ENCODE measurements around the gene TP53.

TP53 gene

GRCh38 chr17:7651665-7652387, 35.5 kb downstream of the TP53 start:
- Histone ChIP-seq H3K9me3 (ENCODE audit: insufficient read depth, low read depth, low read length) (no peaks in the 10 kb centered on the region), H3K9me2 (replicated peaks; ENCODE audit: low read depth, low read length) (no peaks in the 10 kb centered on the region), H4K20me1 (ENCODE audit: insufficient read depth, low read length, poor library complexity, severe bottlenecking) (no peaks in the 10 kb centered on the region), H3F3A (ENCODE audit: low read depth) (no peaks in the 10 kb centered on the region), H3K9ac (ENCODE audit: low read depth, low read length, poor library complexity, severe bottlenecking) (no peak overlapping the region), H3K4me2 (ENCODE audit: low read depth, low read length, poor library complexity, severe bottlenecking) (no peak overlapping the region), H3K4me3 (ENCODE audit: low read length, poor library complexity, severe bottlenecking) (no peak overlapping the region), H3K79me2 (ENCODE audit: insufficient read depth, low read length) (no peaks in the 10 kb centered on the region), H3K36me3 (ENCODE audit: insufficient read depth, low read length) (no peaks in the 10 kb centered on the region), H3K27me3 (ENCODE audit: insufficient read depth, low read length, poor library complexity, severe bottlenecking) (no peaks in the 10 kb centered on the region), H3K4me1 (ENCODE audit: insufficient read depth, low read length, poor library complexity, severe bottlenecking) (no peaks in the 10 kb centered on the region), H2AFZ (ENCODE audit: low read length) (no peak overlapping the region)
- TF ChIP-seq EZH2phosphoT487 (IDR thresholded peaks at IDR 0.05; ENCODE audit: borderline replicate concordance) (no peak), CTCF (conservative IDR thresholded peaks at IDR 0.05; ENCODE audit: low read length) (no peak)

- Histone ChIP-seq H3K36me3 (ENCODE audit: insufficient read depth, low read length) (no peaks in the 10 kb centered on the region), H3K9me3 (ENCODE audit: insufficient read depth, low read depth, low read length) (no peaks in the 10 kb centered on the region), H3K27me3 (ENCODE audit: insufficient read depth, low read length, poor library complexity, severe bottlenecking) (no peaks in the 10 kb centered on the region), H3K4me1 (ENCODE audit: insufficient read depth, low read length, poor library complexity, severe bottlenecking) (no peaks in the 10 kb centered on the region), H3K9ac (ENCODE audit: low read depth, low read length, poor library complexity, severe bottlenecking) (no peak overlapping the region), H3K4me3 (ENCODE audit: low read length, poor library complexity, severe bottlenecking) (peak overlapping the region; percentile 57), H2AFZ (ENCODE audit: low read length) (0 out of 2 replicates have a peak overlapping the region, but pooled peaks have one; percentile 17), H3K79me2 (ENCODE audit: insufficient read depth, low read length) (no peaks in the 10 kb centered on the region), H3K9me2 (replicated peaks; ENCODE audit: low read depth, low read length) (no peaks in the 10 kb centered on the region), H3K4me2 (ENCODE audit: low read depth, low read length, poor library complexity, severe bottlenecking) (peak overlapping the region; percentile 61), H4K20me1 (ENCODE audit: insufficient read depth, low read length, poor library complexity, severe bottlenecking) (no peaks in the 10 kb centered on the region), H3F3A (ENCODE audit: low read depth) (no peaks in the 10 kb centered on the region)
- no peak for TF ChIP-seq CTCF (conservative IDR thresholded peaks at IDR 0.05; ENCODE audit: low read length)
Observed at GRCh38 chr17:7651097-7651664, 36.1 kb downstream of the TP53 start.

GRCh38 chr17:7650509-7651096, 36.7 kb downstream of the TP53 start, which contains the start of gene ATP1B2:
Gene ATP1B2, plus strand, starts transcription at chr17:7650926. Its CDS starts 593 bp downstream, at chr17:7651519.
- Histone ChIP-seq H3K27me3 (ENCODE audit: insufficient read depth, low read length, poor library complexity, severe bottlenecking) (no peaks in the 10 kb centered on the region), H3F3A (ENCODE audit: low read depth) (no peaks in the 10 kb centered on the region), H3K36me3 (ENCODE audit: insufficient read depth, low read length) (no peaks in the 10 kb centered on the region), H2AFZ (ENCODE audit: low read length) (peak within 1 kb of the TSS; percentile 17; the same call in 1 of the 2 replicates), H3K4me2 (ENCODE audit: low read depth, low read length, poor library complexity, severe bottlenecking) (peak within 1 kb of the TSS; percentile 61), H3K4me3 (ENCODE audit: low read length, poor library complexity, severe bottlenecking) (peak within 1 kb of the TSS; percentile 57), H3K9me2 (replicated peaks; ENCODE audit: low read depth, low read length) (no peaks in the 10 kb centered on the region), H4K20me1 (ENCODE audit: insufficient read depth, low read length, poor library complexity, severe bottlenecking) (no peaks in the 10 kb centered on the region), H3K4me1 (ENCODE audit: insufficient read depth, low read length, poor library complexity, severe bottlenecking) (no peaks in the 10 kb centered on the region), H3K79me2 (ENCODE audit: insufficient read depth, low read length) (no peaks in the 10 kb centered on the region), H3K9me3 (ENCODE audit: insufficient read depth, low read depth, low read length) (no peaks in the 10 kb centered on the region), H3K9ac (ENCODE audit: low read depth, low read length, poor library complexity, severe bottlenecking) (no peak within 1 kb of the TSS)
- TF ChIP-seq EZH2phosphoT487 (IDR thresholded peaks at IDR 0.05; ENCODE audit: borderline replicate concordance) (no peak), CTCF (conservative IDR thresholded peaks at IDR 0.05; ENCODE audit: low read length) (no peak)
